Lung (tissue), 12 donors: ENCODE measurements around the gene SERTAD2. TPM values are rescaled to one million over a fixed set of nuclear protein-coding genes. Genes with fewer than 3 reads are reported as not detected.

Source experiments
- ATAC-seq: fragments of 200-7000 bp; cut with Tn5 transposase; one replicate; pipeline ENCODE4 v1.9.1; 2020; ENCODE audit warnings: moderate number of reproducible peaks; ENCODE audit not compliant: insufficient read depth, low FRiP score
- DNase-seq, 3 donors: peaks; one replicate each; pipeline ENCODE4 v3.0.0-alpha.2; 2013 to 2017
- H3K27ac ChIP-seq, 2 donors: one replicate each; pipeline ENCODE4 v1.5.1; 2013; ENCODE audit warnings: mild to moderate bottlenecking in 2 of 2, moderate library complexity in 2 of 2, control low read depth in 1 of 2, inconsistent platforms in 1 of 2, low read depth in 1 of 2, low read length in 1 of 2
- H3K27me3 ChIP-seq, 3 donors: one replicate each; pipeline ENCODE4 v1.5.1; 2013; ENCODE audit warnings: low read length in 2 of 3; ENCODE audit not compliant: control insufficient read depth in 3 of 3, insufficient read depth in 3 of 3
- H3K36me3 ChIP-seq, 4 donors: one replicate each; pipeline ENCODE4 v1.5.1; 2013; ENCODE audit warnings: low read length in 4 of 4, mild to moderate bottlenecking in 1 of 4, moderate library complexity in 1 of 4; ENCODE audit not compliant: control insufficient read depth in 4 of 4, insufficient read depth in 4 of 4
- H3K4me1 ChIP-seq, 5 donors: one replicate each; pipeline ENCODE4 v1.5.1; 2013; ENCODE audit warnings: low read length in 5 of 5, mild to moderate bottlenecking in 2 of 5, moderate library complexity in 1 of 5; ENCODE audit not compliant: control insufficient read depth in 5 of 5, insufficient read depth in 5 of 5
- H3K4me3 ChIP-seq: one replicate; pipeline ENCODE4 v1.5.1; 2013; ENCODE audit warnings: mild to moderate bottlenecking, control low read depth, moderate library complexity
- H3K9ac ChIP-seq, 2 donors: one replicate each; pipeline ENCODE4 v1.5.1; 2013; ENCODE audit warnings: low read length in 2 of 2, control low read depth in 1 of 2; ENCODE audit not compliant: insufficient read depth in 1 of 2
- H3K9me3 ChIP-seq, 4 donors: one replicate each; pipeline ENCODE4 v1.5.1; 2013; ENCODE audit warnings: low read length in 3 of 4, mild to moderate bottlenecking in 1 of 4, moderate library complexity in 1 of 4; ENCODE audit not compliant: control insufficient read depth in 4 of 4, insufficient read depth in 3 of 4
- WGBS, 2 donors: extraction: QIAGEN DNeasy Blood & Tissue Kit; methylation state at CpG; one replicate each; pipeline ENCODE4 v1.1.7; 2013; 5-methylcytosine and 5-hydroxymethylcytosine counted together
- polyA plus RNA-seq, 2 donors: library from polyadenylated mRNA; stranded (reverse); fragments of 200-250 nt; gene quantifications; one replicate each; pipeline ENCODE4 v1.2.1, GENCODE V29; 2013
- total RNA-seq, 2 donors: library from RNA; depleted of rRNA in 1 of 2; stranded (reverse); fragments of >200 nt in 1 of 2; gene quantifications; one replicate each; pipeline ENCODE4 v1.2.1, GENCODE V29; 2014 to 2021
- TF ChIP-seq, protein P1 (sequence below): IDR thresholded peaks from 2 replicates; pipeline ENCODE4 v1.5.1; 2012; ENCODE audit warnings: mild to moderate bottlenecking; ENCODE audit errors: control extremely low read depth, extremely low read depth
- donor health status: control.
- donor health status: control.
- donor health status: Bipolar disorder and iron deficiency.
- donor health status: healthy.
- donor health status: DM: yes; HTN: yes; CAD: no.

The SERTAD2 gene
- total and polyA plus RNA-seq, 4 donors: 7.9 to 26.7 (median 15.4) TPM

DNA sequence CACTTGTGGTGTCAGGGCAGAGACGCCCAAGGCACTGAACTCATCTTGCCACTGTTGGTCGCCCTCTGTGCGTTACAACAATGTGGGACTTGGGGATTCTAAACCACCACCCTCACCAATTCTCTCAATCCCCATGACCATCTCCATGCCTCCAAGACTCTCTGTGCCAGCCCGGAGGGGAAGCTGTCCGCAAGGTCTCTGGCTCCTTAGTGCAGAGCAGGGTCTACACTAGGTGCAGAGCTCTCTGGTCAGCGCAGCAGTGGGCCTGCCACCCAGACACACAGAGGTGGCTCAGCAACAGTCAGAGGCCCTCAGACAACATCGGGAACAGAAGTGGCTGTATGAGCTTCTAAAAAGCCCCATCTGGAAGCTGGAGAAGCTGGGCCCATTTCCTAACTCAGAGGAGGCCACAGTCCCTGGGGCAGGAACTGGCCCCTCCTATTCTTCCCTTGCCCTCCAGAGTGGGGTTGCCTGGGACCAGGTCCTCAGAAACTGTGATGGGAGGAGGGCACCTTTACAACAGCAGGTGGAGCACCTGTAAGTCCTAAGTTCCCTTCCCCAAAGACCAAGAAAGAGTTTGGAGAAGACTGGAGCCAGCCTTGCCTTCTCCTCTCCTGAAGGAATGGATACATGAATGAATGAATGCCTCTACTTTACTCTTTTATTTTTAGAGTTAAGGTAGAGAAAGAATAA, 37.7 kb downstream of the SERTAD2 start:
- Histone ChIP-seq H3K4me1 (peaks cover 0 to 3% (median 0%) of the 10 kb centered on the region in 5 donors), H3K4me3 (no peak overlapping the region), H3K27ac (no peak overlapping the region), H3K9me3 (no peaks in the 10 kb centered on the region), H3K9ac (no peak overlapping the region), H3K27me3 (no peaks in the 10 kb centered on the region), H3K36me3 (no peaks in the 10 kb centered on the region)
- ATAC-seq (no peak), DNase-seq (no peak)
- 97 to 98% methylated on average over 7 of the region's 7 CpGs for WGBS, 2 donors
- TF ChIP-seq, protein P1, sequence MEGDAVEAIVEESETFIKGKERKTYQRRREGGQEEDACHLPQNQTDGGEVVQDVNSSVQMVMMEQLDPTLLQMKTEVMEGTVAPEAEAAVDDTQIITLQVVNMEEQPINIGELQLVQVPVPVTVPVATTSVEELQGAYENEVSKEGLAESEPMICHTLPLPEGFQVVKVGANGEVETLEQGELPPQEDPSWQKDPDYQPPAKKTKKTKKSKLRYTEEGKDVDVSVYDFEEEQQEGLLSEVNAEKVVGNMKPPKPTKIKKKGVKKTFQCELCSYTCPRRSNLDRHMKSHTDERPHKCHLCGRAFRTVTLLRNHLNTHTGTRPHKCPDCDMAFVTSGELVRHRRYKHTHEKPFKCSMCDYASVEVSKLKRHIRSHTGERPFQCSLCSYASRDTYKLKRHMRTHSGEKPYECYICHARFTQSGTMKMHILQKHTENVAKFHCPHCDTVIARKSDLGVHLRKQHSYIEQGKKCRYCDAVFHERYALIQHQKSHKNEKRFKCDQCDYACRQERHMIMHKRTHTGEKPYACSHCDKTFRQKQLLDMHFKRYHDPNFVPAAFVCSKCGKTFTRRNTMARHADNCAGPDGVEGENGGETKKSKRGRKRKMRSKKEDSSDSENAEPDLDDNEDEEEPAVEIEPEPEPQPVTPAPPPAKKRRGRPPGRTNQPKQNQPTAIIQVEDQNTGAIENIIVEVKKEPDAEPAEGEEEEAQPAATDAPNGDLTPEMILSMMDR: no peak

DNA sequence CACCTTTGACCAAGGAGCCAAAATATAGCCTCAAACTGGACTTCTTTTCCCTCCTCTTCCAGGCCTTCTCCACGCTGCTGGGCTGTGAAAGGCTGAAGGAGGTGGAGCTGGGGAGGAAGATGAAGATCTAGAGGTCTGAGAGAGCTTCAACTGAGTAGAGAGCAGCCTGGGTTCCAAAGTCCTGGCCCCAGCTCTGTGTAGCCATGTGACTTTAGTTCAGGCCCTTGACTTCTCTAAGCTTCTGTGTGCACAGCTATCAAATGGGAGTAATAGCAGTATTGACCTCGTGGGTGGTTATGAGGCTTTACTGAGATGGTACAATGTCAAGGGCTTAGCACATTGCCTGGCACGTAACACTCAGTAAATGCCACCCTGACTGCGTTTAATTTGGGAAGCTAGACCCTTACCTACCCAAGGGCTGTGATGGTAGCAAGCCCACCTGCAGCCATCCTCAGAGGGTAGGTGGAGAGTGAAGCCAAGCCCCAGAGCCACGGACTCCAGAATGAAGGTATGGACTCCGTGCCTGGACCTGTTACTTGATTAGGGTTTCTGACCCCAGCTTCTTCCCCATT, 38.4 kb downstream of the SERTAD2 start:
- Histone ChIP-seq H3K4me3 (no peak overlapping the region), H3K36me3 (no peaks in the 10 kb centered on the region), H3K27me3 (no peaks in the 10 kb centered on the region), H3K4me1 (peaks cover 0 to 3% (median 0%) of the 10 kb centered on the region in 5 donors), H3K27ac (no peak overlapping the region), H3K9ac (no peak overlapping the region), H3K9me3 (no peaks in the 10 kb centered on the region)
- ATAC-seq (no peak), DNase-seq (no peak)
- 96 to 97% methylated on average over 6 of the region's 6 CpGs for WGBS, 2 donors
- TF ChIP-seq, protein P1: no peak

DNA sequence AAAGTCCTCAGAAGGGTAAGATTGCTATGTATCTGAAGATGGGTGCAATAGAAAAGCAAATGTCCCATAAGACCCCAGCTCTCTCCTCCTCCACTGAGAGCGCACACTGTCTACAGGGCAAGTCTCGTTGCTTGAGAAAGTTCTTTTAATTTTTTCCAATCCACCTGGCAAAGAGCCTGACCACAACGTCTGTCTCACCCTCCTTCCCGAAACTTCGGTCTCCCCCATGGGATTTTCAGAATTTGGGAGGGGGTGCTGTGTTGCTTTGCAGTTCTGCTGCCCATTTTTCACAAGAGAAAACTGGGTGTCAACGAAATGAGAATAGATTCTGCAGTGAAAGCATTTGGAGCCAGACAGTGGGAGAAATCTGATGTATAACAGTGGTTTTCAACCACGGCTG, 40.4 kb downstream of the SERTAD2 start:
- Histone ChIP-seq H3K27me3 (no peaks in the 10 kb centered on the region), H3K9ac (no peak overlapping the region), H3K9me3 (no peaks in the 10 kb centered on the region), H3K27ac (no peak overlapping the region), H3K36me3 (no peaks in the 10 kb centered on the region), H3K4me3 (no peak overlapping the region), H3K4me1 (peaks cover 0 to 12% (median 3%) of the 10 kb centered on the region in 5 donors)
- DNase-seq (no peak), ATAC-seq (no peak)
- TF ChIP-seq, protein P1: no peak
- WGBS, 2 donors: 66 to 73% methylated on average over 7 of the region's 7 CpGs
